ENCODE measurements around the gene LYST. TPM values are rescaled to one million over a fixed set of nuclear protein-coding genes. Genes with fewer than 3 reads are reported as not detected.

LYST gene
- total and polyA plus RNA-seq, 2 donors (not counting 3 experiments of a cell fraction or from before 2014, with no cell fraction given) = 3.1 to 9.6 TPM

- Histone ChIP-seq H3K4me1 (ENCODE audit: control insufficient read depth, extremely low read depth, insufficient read depth, low read length) (no peaks in the 10 kb centered on the region), H3K9me1 (replicated peaks; ENCODE audit: control insufficient read depth, extremely low read depth, insufficient read depth, low read length) (no peaks in the 10 kb centered on the region), H3K27me3 (ENCODE audit: control insufficient read depth in 2 of 2, insufficient read depth in 2 of 2, low read length in 2 of 2) (no peaks in the 10 kb centered on the region), H3K79me2 (ENCODE audit: control insufficient read depth, insufficient read depth, low read length) (no peaks in the 10 kb centered on the region), H4K20me1 (replicated peaks; ENCODE audit: control insufficient read depth, extremely low read depth, insufficient read depth, low read length) (no peaks in the 10 kb centered on the region), H3K27ac (ENCODE audit: insufficient read depth, low read depth, low read length) (no peak overlapping the region), H3K36me3 (ENCODE audit: control insufficient read depth in 2 of 2, extremely low read depth in 1 of 2, insufficient read depth in 2 of 2, low read length in 2 of 2) (peaks cover 0 to 6% of the 10 kb centered on the region in 2 experiments), H3K4me2 (ENCODE audit: insufficient read depth, low read length) (no peak overlapping the region), H3K4me3 (replicated peaks in 1 of 3; ENCODE audit: insufficient read depth in 1 of 3, low read depth in 1 of 3, low read length in 3 of 3) (no peak overlapping the region), H3K9ac (replicated peaks; ENCODE audit: extremely low read depth, insufficient read depth, low read length) (no peak overlapping the region), H3K9me3 (replicated peaks; ENCODE audit: control insufficient read depth, insufficient read depth, low read length) (no peaks in the 10 kb centered on the region), H2AFZ (ENCODE audit: low read depth, low read length) (no peak overlapping the region)
- no TSS peak for BruUV-seq (replicated peaks)
- ChIA-PET CTCF (interaction anchor here (1.5 to 1.8 kb wide), 2 partner anchors 9 to 245 kb away, joined by 3 to 6 read pairs; no protein-coding TSS in a partner anchor), POLR2A (no interaction called here)
- DNase-seq (ENCODE audit: low read depth, low spot score) = no peak
- FAIRE-seq = no peak
- no peak for TF ChIP-seq MAX (IDR thresholded peaks at IDR 0.05; ENCODE audit: insufficient read depth, insufficient read length)
- TF ChIP-seq MYC (IDR thresholded peaks at IDR 0.05; ENCODE audit: low read depth, low read length) = no peak
- TF ChIP-seq POLR2A (IDR thresholded peaks at IDR 0.05; ENCODE audit: low read depth, low read length) = no peak
- no peak for TF ChIP-seq POLR2AphosphoS5 (IDR thresholded peaks at IDR 0.05; ENCODE audit: insufficient read depth, low read depth, low read length)
- dilution Hi-C loops (cut with MboI; ENCODE audit: extremely low pct_ligation_motif_present, low sequenced_read_pairs) (no loop called here), intact Hi-C loops (cut with micrococcal nuclease) (no loop called here)
These were observed 107.4 kb downstream of the LYST start for GRCh38 chr1:235759336-235759735.

- DNase-seq (ENCODE audit: low read depth, low spot score) (no peak), FAIRE-seq (no peak)
- peaks cover 0 to 6% of the 10 kb centered on the region in 2 experiments for H3K36me3 ChIP-seq (ENCODE audit: control insufficient read depth in 2 of 2, extremely low read depth in 1 of 2, insufficient read depth in 2 of 2, low read length in 2 of 2)
- H4K20me1 ChIP-seq (replicated peaks; ENCODE audit: control insufficient read depth, extremely low read depth, insufficient read depth, low read length) = no peaks in the 10 kb centered on the region
- H3K27me3 ChIP-seq (ENCODE audit: control insufficient read depth in 2 of 2, insufficient read depth in 2 of 2, low read length in 2 of 2) = no peaks in the 10 kb centered on the region
- no peaks in the 10 kb centered on the region for H3K9me1 ChIP-seq (replicated peaks; ENCODE audit: control insufficient read depth, extremely low read depth, insufficient read depth, low read length)
- no peak overlapping the region for H3K4me3 ChIP-seq (replicated peaks in 1 of 3; ENCODE audit: insufficient read depth in 1 of 3, low read depth in 1 of 3, low read length in 3 of 3)
- TF ChIP-seq JUN (IDR thresholded peaks at IDR 0.05; ENCODE audit: borderline replicate concordance, insufficient read depth, insufficient read length, low read depth) = no peak
- no peak for TF ChIP-seq MAX (IDR thresholded peaks at IDR 0.05; ENCODE audit: insufficient read depth, insufficient read length)
- TF ChIP-seq MYC (IDR thresholded peaks at IDR 0.05; ENCODE audit: low read depth, low read length) = no peak
- no peak for TF ChIP-seq CTCF (IDR thresholded peaks at IDR 0.05; ENCODE audit: extremely low read depth in 1 of 2, insufficient read depth in 1 of 2, low read depth in 1 of 2, low read length in 2 of 2)
- TF ChIP-seq POLR2AphosphoS5 (IDR thresholded peaks at IDR 0.05; ENCODE audit: insufficient read depth, low read depth, low read length) = no peak
- no peak for TF ChIP-seq GATA2 (IDR thresholded peaks at IDR 0.05; ENCODE audit: insufficient read depth, insufficient read length, low read depth, low read length)
- TF ChIP-seq EZH2 (IDR thresholded peaks at IDR 0.05; ENCODE audit: borderline replicate concordance, low read depth, low read length, severe bottlenecking) = no peak
- TF ChIP-seq POLR2A (IDR thresholded peaks at IDR 0.05; ENCODE audit: low read depth, low read length) = no peak
- no peak for TF ChIP-seq FOS (IDR thresholded peaks at IDR 0.05; ENCODE audit: borderline replicate concordance, insufficient read depth, low read length)
- CTCF ChIA-PET = interaction anchor here (1.5 to 2.6 kb wide), 3 partner anchors 9 to 245 kb away, joined by 3 to 9 read pairs (median 6); no protein-coding TSS in a partner anchor
- no peaks in the 10 kb centered on the region for H3K4me1 ChIP-seq (ENCODE audit: control insufficient read depth, extremely low read depth, insufficient read depth, low read length)
- BruUV-seq (replicated peaks) = no TSS peak
- H3K9me3 ChIP-seq (replicated peaks; ENCODE audit: control insufficient read depth, insufficient read depth, low read length) = no peaks in the 10 kb centered on the region
- intact Hi-C loops (cut with micrococcal nuclease) = no loop called here
- dilution Hi-C loops (cut with MboI; ENCODE audit: extremely low pct_ligation_motif_present, low sequenced_read_pairs) = no loop called here
- no peak overlapping the region for H3K27ac ChIP-seq (ENCODE audit: insufficient read depth, low read depth, low read length)
- no peak overlapping the region for H3K4me2 ChIP-seq (ENCODE audit: insufficient read depth, low read length)
- no peak overlapping the region for H3K9ac ChIP-seq (replicated peaks; ENCODE audit: extremely low read depth, insufficient read depth, low read length)
- H2AFZ ChIP-seq (ENCODE audit: low read depth, low read length) = no peak overlapping the region
- no peaks in the 10 kb centered on the region for H3K79me2 ChIP-seq (ENCODE audit: control insufficient read depth, insufficient read depth, low read length)
- POLR2A ChIA-PET = no interaction called here
These were observed 107.8 kb downstream of the LYST start for GRCh38 chr1:235758931-235759330.
